ENCODE measurements around the gene ECE1.

- TF ChIP-seq CTCF (IDR thresholded peaks at IDR 0.05) (no peak), POLR2A (IDR thresholded peaks at IDR 0.05) (no peak)
These were observed 32.4 kb upstream of the ECE1 start for GRCh38 chr1:21322681-21323016.

All from uterus (tissue), 2 donors.